Left lung (tissue), 10 donors: ENCODE measurements around the gene PSTPIP2. TPM values are rescaled to one million over a fixed set of nuclear protein-coding genes. Genes with fewer than 3 reads are reported as not detected.

Experiments used
- ATAC-seq: fragments of 200-7000 bp; cut with Tn5 transposase; one replicate; pipeline ENCODE4 v1.9.1; 2020; ENCODE audit warnings: moderate library complexity
- DNase-seq, 4 donors: peaks; one replicate each; pipeline ENCODE4 v3.0.0-alpha.2; 2013 to 2020
- H3K27ac ChIP-seq, 2 donors: fragments of 200-600 bp; sonication (generic) in 1 of 2; one replicate each; pipeline versions ENCODE4 v1.5.0 to v1.8.0; 2020 to 2021
- H3K27me3 ChIP-seq, 2 donors: fragments of 200-600 bp; sonication (generic) in 1 of 2; one replicate each; pipeline versions ENCODE4 v1.5.0 to v1.8.0; 2020 to 2021
- H3K36me3 ChIP-seq, 2 donors: fragments of 200-600 bp; sonication (generic) in 1 of 2; one replicate each; pipeline versions ENCODE4 v1.5.0 to v1.8.0; 2020 to 2021
- H3K4me1 ChIP-seq, 2 donors: fragments of 200-600 bp; one replicate each; pipeline ENCODE4 v1.8.0; 2021
- H3K4me3 ChIP-seq, 2 donors: fragments of 200-600 bp; sonication (generic) in 1 of 2; one replicate each; pipeline versions ENCODE4 v1.5.0 to v1.8.0; 2020 to 2021; ENCODE audit warnings: mild to moderate bottlenecking in 1 of 2
- H3K9me3 ChIP-seq, 2 donors: fragments of 200-600 bp; sonication (generic) in 1 of 2; one replicate each; pipeline versions ENCODE4 v1.5.0 to v1.8.0; 2020 to 2021
- intact Hi-C, 2 donors: fragments of 100-400 bp; cut with DNase I; formaldehyde crosslinking; loops; one replicate each; pipeline versions ENCODE4 v1.11.2 to v1.14.2; 2022
- polyA plus RNA-seq, 6 donors: library from polyadenylated mRNA; unstranded; fragments of 120-200 nt; gene quantifications; one replicate each; pipeline ENCODE4 v1.2.1, GENCODE V29; 2013; ENCODE audit not compliant: insufficient read length in 6 of 6
- total RNA-seq, 2 donors: library from RNA; stranded (reverse); fragmentation: NEBNext Ultra II Directional; extraction: Animal tissue kit (Norgen Biotek cat#: 25700); gene quantifications; one replicate each; pipeline ENCODE4 v1.2.1, GENCODE V29; 2021
- TF ChIP-seq, protein P1 (sequence below), 2 donors: fragments of 200-600 bp; sonication (generic) in 1 of 2; IDR thresholded peaks; one replicate each; pipeline versions ENCODE4 v1.5.0 to v1.8.0; 2021; ENCODE audit warnings: antibody characterized with exemption in 2 of 2
- donor health status: DM: no; HTN: yes; CAD: no.
- donor health status: DM: no; HTN: no; CAD: no.

PSTPIP2 gene
- total and polyA plus RNA-seq, 8 donors = 5.2 to 21.8 (median 7.6) TPM

GRCh38 chr18:46104128-46104911 lies 32.3 kb upstream of the PSTPIP2 start, which contains the start of gene HAUS1:
Gene HAUS1, plus strand, starts transcription at chr18:46104385. Its CDS starts 27 bp downstream, at chr18:46104412.
- Histone ChIP-seq H3K27me3 (no peaks in the 10 kb centered on the region), H3K9me3 (no peaks in the 10 kb centered on the region), H3K36me3 (peaks cover 0 to 9% of the 10 kb centered on the region in 2 donors), H3K4me3 (peak within 1 kb of the TSS; percentile 91 to 92), H3K27ac (peak within 1 kb of the TSS; percentile 82 to 83), H3K4me1 (peaks cover 0 to 13% of the 10 kb centered on the region in 2 donors)
- TF ChIP-seq, protein P1, sequence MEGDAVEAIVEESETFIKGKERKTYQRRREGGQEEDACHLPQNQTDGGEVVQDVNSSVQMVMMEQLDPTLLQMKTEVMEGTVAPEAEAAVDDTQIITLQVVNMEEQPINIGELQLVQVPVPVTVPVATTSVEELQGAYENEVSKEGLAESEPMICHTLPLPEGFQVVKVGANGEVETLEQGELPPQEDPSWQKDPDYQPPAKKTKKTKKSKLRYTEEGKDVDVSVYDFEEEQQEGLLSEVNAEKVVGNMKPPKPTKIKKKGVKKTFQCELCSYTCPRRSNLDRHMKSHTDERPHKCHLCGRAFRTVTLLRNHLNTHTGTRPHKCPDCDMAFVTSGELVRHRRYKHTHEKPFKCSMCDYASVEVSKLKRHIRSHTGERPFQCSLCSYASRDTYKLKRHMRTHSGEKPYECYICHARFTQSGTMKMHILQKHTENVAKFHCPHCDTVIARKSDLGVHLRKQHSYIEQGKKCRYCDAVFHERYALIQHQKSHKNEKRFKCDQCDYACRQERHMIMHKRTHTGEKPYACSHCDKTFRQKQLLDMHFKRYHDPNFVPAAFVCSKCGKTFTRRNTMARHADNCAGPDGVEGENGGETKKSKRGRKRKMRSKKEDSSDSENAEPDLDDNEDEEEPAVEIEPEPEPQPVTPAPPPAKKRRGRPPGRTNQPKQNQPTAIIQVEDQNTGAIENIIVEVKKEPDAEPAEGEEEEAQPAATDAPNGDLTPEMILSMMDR (IDR thresholded peaks at IDR 0.05) = no peak
- ATAC-seq (peak; percentile 99), DNase-seq (peak; percentile 78 to 98 (median 90))
- intact Hi-C loops = no loop called here

DNA sequence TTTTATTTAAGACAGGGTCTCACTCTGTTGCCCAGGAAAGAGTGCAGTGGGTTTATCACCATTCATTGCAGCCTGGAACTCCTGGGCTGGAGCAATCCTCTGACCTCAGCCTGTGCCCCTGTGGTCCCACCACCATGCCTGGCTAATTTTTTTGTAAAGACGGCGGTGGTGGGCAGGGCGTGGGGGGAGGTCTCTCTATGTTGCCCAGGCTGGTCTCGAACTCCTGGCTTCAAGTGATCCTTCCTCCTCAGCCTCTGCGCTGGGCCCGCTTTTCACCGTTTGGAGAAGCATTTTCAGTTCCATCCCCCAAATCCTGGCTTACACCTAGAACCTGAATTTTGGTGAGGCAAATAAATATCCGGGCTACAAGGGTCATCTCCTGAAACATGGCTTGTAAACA lies 27.4 kb upstream of the PSTPIP2 start:
- Histone ChIP-seq H3K4me1 (peaks cover 8 to 41% of the 10 kb centered on the region in 2 donors), H3K27me3 (no peaks in the 10 kb centered on the region), H3K9me3 (no peaks in the 10 kb centered on the region), H3K36me3 (peaks cover 0 to 14% of the 10 kb centered on the region in 2 donors), H3K27ac (no peak overlapping the region), H3K4me3 (no peak overlapping the region)
- DNase-seq (no peak), ATAC-seq (no peak)
- intact Hi-C loops = no loop called here
- TF ChIP-seq, protein P1 (IDR thresholded peaks at IDR 0.05) = no peak

- H3K36me3 ChIP-seq = peaks cover 0 to 23% of the 10 kb centered on the region in 2 donors
- no peaks in the 10 kb centered on the region for H3K9me3 ChIP-seq
- peaks cover 8 to 42% of the 10 kb centered on the region in 2 donors for H3K4me1 ChIP-seq
- ATAC-seq (no peak), DNase-seq (no peak)
- TF ChIP-seq, protein P1 (IDR thresholded peaks at IDR 0.05) = no peak
- peak overlapping the region; percentile 91 to 95 for H3K27ac ChIP-seq
- intact Hi-C loops = no loop called here
- H3K27me3 ChIP-seq = no peaks in the 10 kb centered on the region
- H3K4me3 ChIP-seq = peak overlapping the region; percentile 85 to 99
Observed at GRCh38 chr18:46098616-46098933, 26.5 kb upstream of the PSTPIP2 start.

- TF ChIP-seq, protein P1 (IDR thresholded peaks at IDR 0.05) = no peak
- Histone ChIP-seq H3K4me1 (peaks cover 8 to 39% of the 10 kb centered on the region in 2 donors), H3K9me3 (no peaks in the 10 kb centered on the region), H3K4me3 (peak within 1 kb of the TSS; percentile 85 to 99), H3K36me3 (peaks cover 0 to 29% of the 10 kb centered on the region in 2 donors), H3K27me3 (no peaks in the 10 kb centered on the region), H3K27ac (peak within 1 kb of the TSS; percentile 91 to 95)
- DNase-seq = peak; percentile 85 to 94 (median 89)
- peak; percentile 94 for ATAC-seq
- intact Hi-C loops = no loop called here
Observed at GRCh38 chr18:46097801-46098615, 25.9 kb upstream of the PSTPIP2 start, which contains the start of gene ATP5F1A. Gene ATP5F1A, minus strand, starts transcription at chr18:46098296. Its CDS starts 65 bp downstream, at chr18:46098231.

GRCh38 chr18:46097431-46097800 lies 25.4 kb upstream of the PSTPIP2 start:
- Histone ChIP-seq H3K27ac (peak overlapping the region; percentile 91 to 95), H3K36me3 (peaks cover 0 to 35% of the 10 kb centered on the region in 2 donors), H3K9me3 (no peaks in the 10 kb centered on the region), H3K4me3 (peak overlapping the region; percentile 85 to 99), H3K27me3 (no peaks in the 10 kb centered on the region), H3K4me1 (peaks cover 8 to 39% of the 10 kb centered on the region in 2 donors)
- intact Hi-C loops = no loop called here
- ATAC-seq (peak; percentile 50), DNase-seq (no peak)
- TF ChIP-seq, protein P1 (IDR thresholded peaks at IDR 0.05) = no peak
